Psoas muscle (tissue), 8 donors: ENCODE results near the gene NDUFA1. TPM values are rescaled to one million over a fixed set of nuclear protein-coding genes. Genes with fewer than 3 reads are reported as not detected.

Experiments used
- ATAC-seq, 4 donors: fragments of 200-7000 bp; cut with Tn5 transposase; one replicate each; pipeline ENCODE4 v1.9.1; 2020; ENCODE audit warnings: moderate library complexity in 3 of 4, mild to moderate bottlenecking in 2 of 4
- DNase-seq, 2 donors: peaks; one replicate each; pipeline ENCODE4 v3.0.0-alpha.2; 2020
- H3K27ac ChIP-seq: fragments of 200-600 bp; one replicate; pipeline ENCODE4 v1.8.0; 2022
- H3K27me3 ChIP-seq, 3 donors: fragments of 200-600 bp in 1 of 3; one replicate each; pipeline versions ENCODE4 v1.6.1 to v1.8.0; 2013 to 2022; ENCODE audit warnings: low read length in 2 of 3, mild to moderate bottlenecking in 2 of 3, moderate library complexity in 1 of 3; ENCODE audit not compliant: insufficient read depth in 3 of 3
- H3K36me3 ChIP-seq, 2 donors: fragments of 200-600 bp in 1 of 2; one replicate each; pipeline versions ENCODE4 v1.6.1 to v1.8.0; 2013 to 2022; ENCODE audit warnings: low read depth in 1 of 2, mild to moderate bottlenecking in 1 of 2, moderate library complexity in 1 of 2; ENCODE audit not compliant: insufficient read depth in 1 of 2
- H3K4me1 ChIP-seq: fragments of 200-600 bp; one replicate; pipeline ENCODE4 v1.8.0; 2022
- H3K4me3 ChIP-seq: fragments of 200-600 bp; one replicate; pipeline ENCODE4 v1.8.0; 2022; ENCODE audit warnings: mild to moderate bottlenecking
- H3K9me3 ChIP-seq: fragments of 200-600 bp; one replicate; pipeline ENCODE4 v1.8.0; 2022
- WGBS, 3 donors: extraction: QIAGEN DNeasy Blood & Tissue Kit; methylation state at CpG; one replicate each; pipeline versions ENCODE4 v1.1.6 to v1.1.7; 2013; 5-methylcytosine and 5-hydroxymethylcytosine counted together
- intact Hi-C, 2 donors: fragments of 100-400 bp; cut with DNase I; formaldehyde crosslinking; loops; one replicate each; pipeline versions ENCODE4 v1.11.0 to v1.14.2; 2022
- polyA plus RNA-seq, 3 donors: library from polyadenylated mRNA; stranded (reverse); fragments of 200-250 nt; gene quantifications; one replicate each; pipeline ENCODE4 v1.2.3, GENCODE V29; 2013
- total RNA-seq, 4 donors: library from RNA; stranded (reverse); fragmentation: NEBNext Ultra II Directional in 2 of 4; extraction: Animal tissue kit (Norgen Biotek cat#: 25700) in 2 of 4; gene quantifications; one replicate each; pipeline versions ENCODE4 v1.2.1 to v1.2.4, GENCODE V29; 2021 to 2023
- TF ChIP-seq, protein P1 (sequence below): fragments of 200-600 bp; IDR thresholded peaks from one replicate; pipeline ENCODE4 v1.8.0; 2022; ENCODE audit warnings: antibody characterized with exemption
- donor health status: healthy with polysubstance abuse.
- donor health status: DM: no; HTN: no; CAD: no; lungs with moderate emphysema.
- donor health status: Bipolar disorder and iron deficiency.
- donor health status: healthy.
- donor health status: DM: yes; HTN: yes; CAD: no.
- donor health status: DM: no; HTN: no; CAD: no.
- donor health status: DM: no; HTN: no; CAD: no.
- donor health status: DM: yes; HTN: yes; CAD: no.

Gene NDUFA1
- total and polyA plus RNA-seq, 7 donors = 194 to 327 (median 235) TPM

DNA sequence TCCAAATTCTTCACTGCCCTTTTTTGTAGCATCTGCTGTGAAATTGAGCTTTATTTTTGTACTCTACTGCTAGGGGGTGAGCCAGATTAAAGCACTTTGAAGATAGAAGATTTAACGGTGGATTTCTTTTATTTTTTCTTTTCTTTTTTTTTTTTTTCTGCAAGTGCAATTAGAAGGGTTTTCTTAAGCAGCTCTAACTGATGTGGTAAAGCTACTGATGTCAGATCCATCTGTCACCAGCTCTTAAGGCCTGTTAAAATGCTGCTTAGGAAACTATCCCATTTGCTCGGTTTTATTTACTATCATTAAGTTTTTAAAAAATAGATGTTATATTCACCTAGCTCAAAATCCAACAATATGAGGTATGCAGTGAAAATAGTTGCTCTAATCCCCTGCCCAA lies 7.1 kb downstream of the NDUFA1 start:
- Histone ChIP-seq H3K4me3 (no peak overlapping the region), H3K27ac (no peak overlapping the region), H3K4me1 (no peaks in the 10 kb centered on the region), H3K36me3 (peaks cover 0 to 31% of the 10 kb centered on the region in 2 donors), H3K9me3 (no peaks in the 10 kb centered on the region), H3K27me3 (no peaks in the 10 kb centered on the region)
- intact Hi-C loops = no loop called here
- no peak for ATAC-seq
- TF ChIP-seq, protein P1, sequence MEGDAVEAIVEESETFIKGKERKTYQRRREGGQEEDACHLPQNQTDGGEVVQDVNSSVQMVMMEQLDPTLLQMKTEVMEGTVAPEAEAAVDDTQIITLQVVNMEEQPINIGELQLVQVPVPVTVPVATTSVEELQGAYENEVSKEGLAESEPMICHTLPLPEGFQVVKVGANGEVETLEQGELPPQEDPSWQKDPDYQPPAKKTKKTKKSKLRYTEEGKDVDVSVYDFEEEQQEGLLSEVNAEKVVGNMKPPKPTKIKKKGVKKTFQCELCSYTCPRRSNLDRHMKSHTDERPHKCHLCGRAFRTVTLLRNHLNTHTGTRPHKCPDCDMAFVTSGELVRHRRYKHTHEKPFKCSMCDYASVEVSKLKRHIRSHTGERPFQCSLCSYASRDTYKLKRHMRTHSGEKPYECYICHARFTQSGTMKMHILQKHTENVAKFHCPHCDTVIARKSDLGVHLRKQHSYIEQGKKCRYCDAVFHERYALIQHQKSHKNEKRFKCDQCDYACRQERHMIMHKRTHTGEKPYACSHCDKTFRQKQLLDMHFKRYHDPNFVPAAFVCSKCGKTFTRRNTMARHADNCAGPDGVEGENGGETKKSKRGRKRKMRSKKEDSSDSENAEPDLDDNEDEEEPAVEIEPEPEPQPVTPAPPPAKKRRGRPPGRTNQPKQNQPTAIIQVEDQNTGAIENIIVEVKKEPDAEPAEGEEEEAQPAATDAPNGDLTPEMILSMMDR = no peak
- DNase-seq = no peak
- 53 to 71% (median 61%) methylated on average over 2 of the region's 2 CpGs for WGBS, 3 donors

DNA sequence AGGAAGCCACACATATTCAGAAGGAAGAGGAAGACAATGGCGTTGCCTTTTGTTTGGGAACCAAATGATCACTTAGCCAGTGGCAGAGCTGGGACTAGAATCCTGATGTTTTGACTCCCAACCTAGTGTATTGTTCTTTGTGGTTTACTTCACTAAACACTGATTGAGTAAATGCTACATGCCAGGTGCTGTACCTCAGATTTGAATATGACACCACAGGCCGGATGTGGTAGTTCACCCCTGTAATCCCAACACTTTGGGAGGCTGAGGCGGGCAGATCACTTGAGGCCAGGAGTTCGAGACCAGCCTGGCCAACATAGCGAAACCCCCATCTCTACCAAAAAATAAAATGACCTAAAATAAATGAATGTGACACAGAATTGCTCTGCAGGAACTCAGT lies 8.4 kb downstream of the NDUFA1 start:
- Histone ChIP-seq H3K36me3 (peaks cover 0 to 31% of the 10 kb centered on the region in 2 donors), H3K27ac (no peak overlapping the region), H3K9me3 (no peaks in the 10 kb centered on the region), H3K27me3 (no peaks in the 10 kb centered on the region), H3K4me1 (no peaks in the 10 kb centered on the region), H3K4me3 (no peak overlapping the region)
- ATAC-seq (no peak), DNase-seq (no peak)
- 75 to 90% (median 77%) methylated on average over 5 of the region's 5 CpGs for WGBS, 3 donors
- intact Hi-C loops = no loop called here
- TF ChIP-seq, protein P1 = no peak

DNA sequence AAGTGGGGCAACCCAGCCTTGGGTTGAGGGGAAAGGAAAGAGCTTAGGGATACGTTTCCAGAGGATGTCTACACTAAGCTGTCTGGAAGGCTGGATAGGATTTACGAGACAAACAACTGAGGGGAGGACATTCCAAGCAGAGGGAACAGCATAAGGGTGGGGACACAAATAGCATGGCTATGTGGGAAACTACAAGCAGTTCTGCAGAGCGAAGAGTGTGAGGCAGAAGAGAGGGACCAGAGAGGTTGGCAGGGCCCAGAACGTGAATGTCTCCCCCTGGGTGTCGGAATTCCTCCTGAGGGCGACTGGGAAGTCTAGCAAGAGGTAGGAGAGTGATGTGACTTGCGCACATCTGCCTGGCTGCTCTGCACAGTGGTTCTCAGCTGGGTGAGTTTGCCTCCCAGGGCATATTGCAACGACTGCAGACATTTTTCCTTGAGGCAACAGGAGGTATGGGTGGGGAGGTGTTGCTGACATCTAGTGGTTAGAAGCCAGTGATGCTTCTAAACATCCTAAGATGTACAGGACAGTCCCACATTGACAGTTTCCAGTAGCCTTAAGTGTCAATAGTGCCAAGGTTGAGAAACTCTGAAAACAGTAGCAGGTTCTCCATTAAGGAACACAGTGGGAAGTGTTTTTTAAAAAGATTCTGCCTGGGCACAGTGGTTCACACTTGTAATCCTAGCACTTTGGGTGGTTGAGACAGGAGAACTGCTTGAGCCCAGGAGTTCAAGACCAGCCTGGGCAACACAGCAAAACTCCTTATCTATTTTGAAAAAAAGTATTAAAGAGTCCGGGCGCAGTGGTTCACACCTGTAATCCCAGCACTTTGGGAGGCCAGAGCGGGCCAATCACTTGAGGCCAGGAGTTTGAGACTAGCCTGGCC lies 9.2 kb downstream of the NDUFA1 start:
- 53 to 58% (median 58%) methylated on average over 9 to 11 of the region's 11 CpGs for WGBS, 3 donors
- Histone ChIP-seq H3K27ac (no peak overlapping the region), H3K4me3 (no peak overlapping the region), H3K4me1 (no peaks in the 10 kb centered on the region), H3K27me3 (no peaks in the 10 kb centered on the region), H3K9me3 (no peaks in the 10 kb centered on the region), H3K36me3 (peaks cover 0 to 25% of the 10 kb centered on the region in 2 donors)
- no peak for DNase-seq
- ATAC-seq = peak; percentile 57 to 91 (median 78)
- intact Hi-C loops = no loop called here
- TF ChIP-seq, protein P1 = peak; percentile 46

DNA sequence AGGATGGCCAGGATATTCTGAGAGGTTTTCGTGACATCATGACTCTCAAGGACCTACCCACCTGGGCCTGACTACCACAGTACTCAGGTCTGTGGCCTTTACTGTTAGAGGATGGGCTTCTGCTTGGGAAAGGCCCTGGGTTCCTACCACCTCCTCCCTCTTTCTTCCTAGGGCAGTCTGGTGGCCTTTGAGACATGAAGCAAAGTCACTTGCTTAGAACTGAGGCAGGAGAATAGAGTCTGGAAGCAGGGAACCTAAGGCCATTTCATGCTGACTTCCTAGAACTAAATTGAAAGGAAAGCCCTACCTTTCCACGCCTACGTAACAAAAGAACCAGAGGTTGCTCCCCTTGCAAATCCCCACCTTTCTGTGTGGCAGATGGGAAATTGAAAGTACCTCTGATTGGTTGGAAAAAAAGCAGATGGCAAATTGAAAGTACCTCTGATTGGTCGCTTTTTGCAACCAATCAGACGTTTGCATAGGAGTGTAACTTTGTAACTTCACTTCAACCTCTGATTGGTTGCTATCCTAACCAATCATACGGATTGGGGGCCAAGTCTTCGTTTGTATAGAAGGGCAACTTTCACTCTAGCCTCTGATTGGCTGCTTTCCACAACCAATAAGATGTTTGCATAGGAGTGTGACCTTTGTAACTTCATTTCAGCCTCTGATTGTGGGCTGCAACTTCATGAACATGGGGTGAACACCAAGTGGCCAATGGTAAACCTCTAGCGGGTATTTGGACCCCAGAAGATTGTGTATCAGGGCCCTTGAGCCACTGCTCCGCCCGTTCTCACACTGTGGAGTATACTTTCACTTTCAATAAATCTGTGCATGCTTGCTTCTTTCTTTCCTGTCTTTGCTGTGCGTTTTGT lies 14.2 kb downstream of the NDUFA1 start:
- intact Hi-C loops = no loop called here
- no peak for ATAC-seq
- Histone ChIP-seq H3K4me3 (no peak overlapping the region), H3K9me3 (no peaks in the 10 kb centered on the region), H3K27me3 (peaks cover 0 to 8% (median 0%) of the 10 kb centered on the region in 3 donors), H3K27ac (no peak overlapping the region), H3K4me1 (no peaks in the 10 kb centered on the region), H3K36me3 (no peaks in the 10 kb centered on the region)
- 75 to 88% (median 79%) methylated on average over 11 of the region's 11 CpGs for WGBS, 3 donors
- DNase-seq = no peak
- TF ChIP-seq, protein P1 = no peak
